Stimulated activated CD8-positive, alpha-beta memory T cell treated with anti-CD3 and anti-CD28 coated beads, Interleukin-15, amount 100 ng/mL, for 4 hours (primary cell): Measurements from ENCODE around the gene AGO4.
"Not testable (repeated sequence)": the region's sequence is repeated elsewhere in the genome, so short reads cannot be mapped to it uniquely, and the experiment has no call there.

Source experiments
- DNase-seq, 2 donors: peaks; one replicate each; pipeline ENCODE4 v3.0.0-alpha.2; 2020; ENCODE audit warnings: low read depth in 2 of 2

AGO4 gene

DNA sequence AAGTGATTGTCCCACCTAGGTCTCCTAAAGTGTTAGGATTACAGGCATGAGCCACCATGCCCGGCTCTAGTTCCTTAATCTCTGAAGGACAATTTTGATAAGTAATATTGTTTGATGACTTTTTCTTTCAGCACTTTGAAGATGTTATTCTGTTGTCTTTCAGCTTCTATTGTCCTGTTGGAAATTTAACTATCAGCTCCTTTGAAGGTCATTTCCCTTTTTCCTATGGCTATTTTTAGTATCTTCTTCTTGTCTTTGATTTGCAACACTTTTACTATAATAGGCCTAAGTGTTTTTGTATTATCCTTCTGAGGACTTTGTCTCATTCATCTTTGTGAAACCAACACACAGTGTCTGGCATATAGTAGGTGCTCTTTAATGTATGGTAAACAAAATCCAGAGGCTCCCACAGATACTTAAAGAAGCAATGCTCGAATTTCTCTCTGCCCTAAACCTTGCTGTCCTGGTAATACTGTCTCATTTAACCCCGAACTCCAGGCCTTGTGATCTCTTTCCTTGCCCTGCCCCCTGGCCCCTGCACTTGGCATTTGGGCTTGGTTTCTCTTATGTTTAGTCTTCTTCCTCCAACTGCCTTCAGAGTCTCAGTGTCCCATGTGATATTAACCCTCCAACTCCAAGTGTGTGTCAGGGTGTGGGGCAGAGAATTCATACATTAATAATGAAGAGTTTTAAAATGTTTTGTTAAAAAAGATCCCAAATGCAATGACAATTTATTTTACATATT lies 56.2 kb downstream of the AGO4 start:
- no peak for DNase-seq

- DNase-seq, result no peak
These were observed 57.0 kb downstream of the AGO4 start for GRCh38 chr1:35864813-35865212.

DNA sequence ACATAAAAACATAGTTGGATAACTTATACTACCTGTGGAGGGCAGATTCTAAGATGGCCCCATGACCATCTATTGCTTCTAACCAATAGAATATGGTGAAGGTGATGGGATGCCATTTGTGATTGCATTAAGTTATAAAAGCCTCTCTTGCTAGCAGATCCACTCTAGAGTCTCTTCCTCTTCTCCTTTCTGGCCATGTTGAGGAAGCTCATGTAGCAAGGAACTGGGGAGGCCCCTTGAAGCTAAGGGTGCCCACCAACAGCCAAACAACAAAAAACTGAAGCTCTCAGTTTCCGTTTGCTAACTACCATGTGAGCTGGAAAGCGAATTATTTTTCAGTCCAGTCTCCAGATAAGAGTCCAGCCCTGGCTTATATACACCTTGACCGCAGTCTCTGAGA lies 59.2 kb downstream of the AGO4 start:
- no peak for DNase-seq

DNA sequence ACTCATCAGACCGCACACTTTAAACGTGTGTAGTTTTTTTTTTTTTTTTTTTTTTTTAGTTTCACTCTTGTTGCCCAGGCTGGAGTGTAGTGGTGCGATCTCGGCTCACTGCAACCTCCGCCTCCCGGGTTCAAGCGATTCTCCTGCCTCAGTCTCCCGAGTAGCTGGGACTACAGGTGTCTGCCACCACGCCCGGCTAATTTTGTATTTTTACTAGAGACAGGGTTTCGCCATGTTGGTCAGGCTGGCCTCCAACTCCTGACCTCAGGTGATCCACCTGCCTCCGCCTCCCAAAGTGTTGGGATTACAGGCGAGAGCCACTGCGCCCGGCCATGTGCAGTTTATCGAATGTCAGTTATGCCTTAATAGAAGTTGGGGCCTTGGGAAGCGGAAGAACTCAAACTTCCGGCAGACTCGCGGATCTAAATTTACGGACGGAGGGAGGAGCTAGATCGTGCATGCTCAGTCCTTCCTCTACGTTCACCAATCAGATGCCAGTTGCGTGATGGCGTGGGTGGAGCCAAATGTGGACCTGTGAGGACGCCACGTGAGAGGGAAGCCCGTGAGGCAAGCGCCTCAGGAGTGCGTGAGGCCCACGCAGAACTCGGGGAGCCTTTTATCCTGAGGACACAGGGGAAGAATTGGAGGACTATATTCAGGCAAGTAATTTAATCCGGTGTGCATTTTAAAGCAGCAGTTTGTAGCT lies 61.6 kb downstream of the AGO4 start:
- DNase-seq, result not testable (repeated sequence)

- no peak for DNase-seq
These were observed 63.0 kb downstream of the AGO4 start for GRCh38 chr1:35870651-35871309.

DNA sequence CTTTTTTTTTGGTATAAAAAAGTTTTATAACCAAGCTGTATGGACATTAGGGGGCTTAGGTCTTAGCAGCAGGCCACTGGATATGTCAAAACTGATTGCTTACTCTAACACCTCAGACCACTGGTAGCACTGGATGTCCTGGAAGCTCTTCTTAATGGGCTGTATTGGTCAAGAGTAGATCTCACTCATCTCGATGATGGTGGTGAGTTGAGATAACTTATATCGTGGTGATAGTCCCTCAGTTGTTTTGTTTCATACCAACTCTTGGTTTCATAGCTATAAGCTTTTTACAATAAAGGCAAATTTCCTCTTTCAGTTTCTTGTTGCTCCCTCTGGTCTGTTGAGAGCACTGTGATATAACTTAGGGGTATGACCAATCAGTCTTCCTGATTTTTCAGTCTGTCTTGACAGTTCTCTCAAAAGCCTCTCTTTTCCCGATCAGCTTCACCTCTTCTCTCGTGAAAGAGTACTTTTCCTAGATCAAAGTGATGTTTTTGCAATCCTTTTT lies 65.5 kb downstream of the AGO4 start:
- DNase-seq, result no peak

DNA sequence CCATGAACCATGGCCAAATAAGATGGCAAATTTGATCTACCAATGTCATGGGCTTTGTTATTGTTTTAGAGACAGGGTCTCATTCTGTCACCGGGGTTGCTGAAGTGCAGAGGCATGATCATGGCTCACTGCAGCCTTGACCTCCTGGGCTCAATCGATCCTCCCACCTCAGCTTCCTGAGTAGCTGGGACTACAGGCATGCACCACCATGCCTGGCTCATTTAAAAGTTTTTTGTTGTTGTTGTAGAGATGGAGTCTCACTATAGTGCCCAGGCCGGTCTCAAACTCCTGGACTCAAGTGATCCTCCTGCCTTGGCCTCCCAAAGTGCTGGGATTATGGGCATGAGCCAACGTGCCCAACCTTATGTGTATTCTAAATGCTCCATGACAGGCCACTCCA lies 66.3 kb downstream of the AGO4 start:
- not testable (repeated sequence) for DNase-seq

GRCh38 chr1:35876988-35877387 lies 69.2 kb downstream of the AGO4 start:
- DNase-seq, result no peak

GRCh38 chr1:35881850-35882273 lies 74.0 kb downstream of the AGO4 start:
- DNase-seq, result no peak

DNA sequence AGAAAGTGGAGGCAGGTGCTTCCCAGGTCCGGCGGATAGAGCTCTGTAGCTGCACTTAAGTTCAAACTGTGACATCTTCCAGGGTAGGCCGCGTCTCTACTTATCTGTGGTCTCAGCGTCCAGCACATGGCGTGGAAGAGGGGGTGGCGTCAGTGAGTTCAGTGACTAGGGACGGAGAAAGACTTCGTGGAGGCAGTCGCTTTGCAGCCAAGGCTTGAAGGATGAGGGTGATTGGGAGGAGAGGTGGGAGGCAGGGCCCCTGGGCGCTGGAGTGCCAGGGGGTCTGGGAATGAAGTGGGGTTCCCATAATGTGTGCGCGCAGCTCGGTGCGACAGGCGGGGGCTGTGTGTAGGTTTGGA lies 74.7 kb downstream of the AGO4 start:
- no peak for DNase-seq

- DNase-seq, result peak; percentile 91 to 94
These were observed 75.3 kb downstream of the AGO4 start, which contains the start of gene AGO1 for GRCh38 chr1:35882945-35883634. Gene AGO1 (plus strand): TSS chr1:35883209. CDS start chr1:35883422, 213 bp downstream.

- DNase-seq, result peak; percentile 11
These were observed 75.9 kb downstream of the AGO4 start for GRCh38 chr1:35883635-35884101.

DNA sequence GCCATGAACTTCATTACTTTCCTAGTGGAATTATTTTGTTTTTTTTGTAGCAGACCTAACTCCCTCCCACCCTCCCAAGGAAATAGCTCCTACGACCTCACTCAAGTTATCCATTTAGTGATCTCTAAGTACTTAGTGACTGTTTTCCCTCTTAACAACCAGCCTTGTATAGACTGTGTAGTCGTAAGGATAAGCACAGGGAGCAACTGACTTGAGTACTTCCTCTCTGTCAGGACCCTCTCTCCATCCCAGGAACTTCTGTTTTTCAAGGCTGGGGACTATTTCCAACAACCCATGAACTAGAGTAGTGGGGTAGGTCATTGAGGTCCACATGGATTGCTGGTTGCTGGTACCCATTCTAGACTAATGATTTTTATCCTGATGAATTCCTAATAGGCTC lies 77.1 kb downstream of the AGO4 start:
- no peak for DNase-seq

DNA sequence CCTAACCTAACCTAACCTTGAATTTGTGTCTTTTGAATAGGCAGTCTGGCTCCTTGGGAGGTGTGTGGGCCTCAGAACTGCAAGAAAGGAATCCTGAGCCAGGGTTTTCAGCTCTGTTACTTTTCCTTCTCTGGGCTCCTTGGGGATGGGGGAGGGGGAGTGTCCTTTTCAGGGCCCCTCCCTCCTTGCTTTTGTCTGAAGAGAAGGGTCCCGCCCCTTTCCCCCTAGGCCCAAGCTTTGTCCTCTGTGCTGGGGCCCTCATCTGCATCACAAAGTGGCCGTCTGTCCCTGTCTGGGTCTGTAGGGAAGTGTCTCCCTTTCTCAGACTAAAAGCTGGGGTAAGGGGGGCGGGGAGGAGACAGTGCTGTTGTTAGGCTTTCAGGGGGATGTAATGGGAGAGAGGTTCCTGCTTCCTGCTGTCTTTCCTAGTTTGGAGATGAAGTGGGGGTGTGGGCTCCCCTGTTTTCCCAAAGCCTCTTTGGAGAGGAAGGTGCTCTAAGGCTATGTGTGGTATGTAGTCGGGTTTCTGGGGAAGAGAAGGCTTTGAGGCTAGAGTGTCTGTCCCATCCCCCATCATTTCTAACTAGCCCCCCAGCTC lies 78.2 kb downstream of the AGO4 start:
- no peak for DNase-seq

DNA sequence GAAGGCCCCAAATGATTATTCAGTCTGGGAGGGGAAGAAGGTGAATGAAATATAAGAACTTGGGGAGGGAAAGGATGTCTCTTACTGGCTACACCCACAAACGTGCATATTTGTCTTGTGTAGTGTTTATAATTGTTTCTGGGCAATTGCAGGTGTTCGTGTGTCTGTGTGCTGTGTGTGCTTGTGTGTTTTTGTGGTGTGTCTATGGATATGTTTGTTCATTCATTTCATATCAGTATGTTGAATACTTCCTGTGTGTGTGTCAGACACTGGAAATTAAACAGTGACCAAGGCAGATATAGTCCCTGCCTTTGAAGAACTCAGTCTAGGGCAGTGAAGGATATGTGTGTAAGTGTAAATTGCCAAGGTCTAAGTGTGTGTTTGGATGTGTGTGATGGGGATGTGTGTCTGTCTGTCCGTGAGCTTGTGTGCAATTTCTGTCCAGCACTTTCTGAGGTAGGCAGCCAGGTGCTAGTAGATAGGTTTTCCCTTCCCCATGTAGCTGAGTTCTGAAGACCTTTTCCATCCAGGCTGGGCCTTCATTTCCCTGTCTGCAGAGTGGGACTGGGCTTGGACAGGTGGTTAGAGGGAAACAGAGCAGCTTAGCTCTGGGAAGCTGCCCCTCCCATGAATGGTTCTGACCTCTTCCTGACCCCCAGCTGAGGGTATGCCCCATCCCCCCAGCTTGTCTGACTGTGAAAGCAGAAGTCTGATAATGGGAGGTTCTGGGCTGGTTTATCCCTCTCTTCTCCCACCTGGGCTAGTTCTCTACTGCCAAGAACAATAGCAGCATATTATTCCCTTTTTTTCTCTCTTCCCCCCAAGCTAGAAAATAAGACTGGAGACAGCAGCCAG lies 79.0 kb downstream of the AGO4 start:
- DNase-seq, result no peak

DNA sequence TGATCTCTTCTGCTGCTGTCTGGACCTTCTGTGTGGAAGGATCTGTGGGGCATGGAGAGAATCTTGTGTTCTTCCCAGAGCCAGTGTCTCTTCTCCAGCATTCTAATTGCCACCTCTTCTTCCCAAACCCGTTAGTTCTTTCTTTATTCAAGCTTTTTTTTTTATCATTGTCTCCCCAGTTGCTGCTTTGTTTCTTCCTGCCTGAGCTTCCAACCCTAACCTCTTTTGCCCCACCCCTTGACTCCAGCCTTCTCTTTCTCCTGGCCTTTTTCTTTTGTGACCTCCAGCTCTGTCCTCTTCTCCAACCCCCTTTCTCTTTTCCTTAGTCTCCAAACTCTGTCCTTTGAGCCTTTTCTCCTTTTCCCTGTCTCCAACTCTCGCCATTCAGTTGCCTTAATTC lies 79.7 kb downstream of the AGO4 start:
- DNase-seq, result no peak

GRCh38 chr1:35888255-35888654 lies 80.4 kb downstream of the AGO4 start:
- no peak for DNase-seq

DNA sequence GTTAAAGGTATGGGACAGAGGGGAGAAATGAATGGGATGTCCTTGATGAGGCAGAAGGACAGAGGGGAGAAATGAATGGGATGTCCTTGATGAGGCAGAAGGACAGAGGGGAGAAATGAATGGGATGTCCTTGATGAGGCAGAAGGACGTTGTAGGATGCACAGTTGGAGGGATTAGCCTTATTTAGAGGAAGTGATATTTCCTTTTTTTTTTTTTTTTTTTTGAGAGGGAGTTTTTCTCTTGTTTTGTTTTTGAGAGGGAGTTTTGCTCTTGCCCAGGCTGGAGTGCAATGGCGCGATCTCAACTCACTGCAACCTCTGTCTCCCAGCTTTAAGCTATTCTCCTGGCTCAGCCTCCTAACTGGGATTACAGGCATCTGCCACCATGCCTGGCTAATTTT lies 81.2 kb downstream of the AGO4 start:
- DNase-seq, result not testable (repeated sequence)

DNA sequence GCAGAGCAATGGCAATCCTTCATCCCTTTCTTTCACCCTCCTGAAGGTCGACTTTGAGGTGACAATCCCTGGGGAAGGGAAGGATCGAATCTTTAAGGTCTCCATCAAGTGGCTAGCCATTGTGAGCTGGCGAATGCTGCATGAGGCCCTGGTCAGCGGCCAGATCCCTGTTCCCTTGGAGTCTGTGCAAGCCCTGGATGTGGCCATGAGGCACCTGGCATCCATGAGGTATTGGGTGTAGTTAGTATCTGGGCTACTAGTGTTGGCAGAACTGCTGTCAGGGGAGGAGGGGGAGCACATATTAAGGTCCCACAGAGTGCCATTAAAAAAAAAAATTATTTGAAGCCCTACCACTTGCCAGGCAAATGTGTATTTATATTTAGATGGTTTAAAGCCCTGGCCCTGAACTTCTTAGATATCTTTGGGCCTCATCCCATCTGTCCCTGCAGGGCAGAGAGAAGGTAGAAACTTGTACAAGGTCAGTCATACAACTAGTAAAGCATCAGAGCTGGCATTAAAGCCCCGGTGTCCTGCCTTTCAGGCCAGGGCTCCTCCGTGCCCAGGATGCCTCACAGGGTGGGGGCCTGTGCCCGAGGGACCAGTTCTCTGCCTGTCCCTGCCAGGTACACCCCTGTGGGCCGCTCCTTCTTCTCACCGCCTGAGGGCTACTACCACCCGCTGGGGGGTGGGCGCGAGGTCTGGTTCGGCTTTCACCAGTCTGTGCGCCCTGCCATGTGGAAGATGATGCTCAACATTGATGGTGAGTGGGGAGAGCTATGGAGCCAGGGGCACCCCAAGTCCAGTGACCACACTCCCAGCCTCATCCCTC lies 85.4 kb downstream of the AGO4 start:
- no peak for DNase-seq

DNA sequence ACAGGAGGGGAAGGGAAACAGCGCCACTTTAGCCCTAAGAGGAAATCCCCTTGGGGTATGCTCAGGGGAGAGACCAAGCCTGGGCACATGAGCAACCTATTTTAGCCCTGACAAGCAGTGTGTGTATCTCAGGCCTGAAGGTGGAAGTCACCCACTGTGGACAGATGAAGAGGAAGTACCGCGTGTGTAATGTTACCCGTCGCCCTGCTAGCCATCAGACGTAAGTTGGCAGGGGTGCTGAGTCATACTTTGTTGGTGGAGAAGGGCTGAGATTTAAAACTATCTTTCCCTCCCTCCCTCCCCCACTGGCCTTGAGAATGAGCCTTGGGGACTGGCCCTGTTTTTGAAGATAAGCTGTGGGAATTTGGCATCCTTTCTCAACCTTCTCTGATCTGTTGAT lies 86.4 kb downstream of the AGO4 start:
- DNase-seq, result no peak
